DOHH2 (cell line): ENCODE results near the gene RHBDF2.
"Not testable (repeated sequence)": the region's sequence is repeated elsewhere in the genome, so short reads cannot be mapped to it uniquely, and the experiment has no call there.

ENCODE experiments used
- H3F3A ChIP-seq: fragments of 200-600 bp; sonication (generic), shearing (Covaris generic); 2 replicates; pipeline ENCODE4 v1.6.0; 2016; ENCODE audit warnings: antibody characterized with exemption, mild to moderate bottlenecking; ENCODE audit not compliant: control insufficient read depth, insufficient read depth
- H3K27ac ChIP-seq: fragments of 200-600 bp; sonication (generic); 2 replicates; pipeline ENCODE4 v1.5.1; 2014; ENCODE audit warnings: low read depth, mild to moderate bottlenecking, low read length, moderate library complexity
- H3K27me3 ChIP-seq: fragments of 200-600 bp; sonication (generic); 2 replicates; pipeline ENCODE4 v1.6.1; 2014; ENCODE audit warnings: mild to moderate bottlenecking, low read length, mixed read lengths; ENCODE audit not compliant: control insufficient read depth
- H3K36me3 ChIP-seq: fragments of 200-600 bp; sonication (generic); 2 replicates; pipeline ENCODE4 v1.6.1; 2014; ENCODE audit warnings: mild to moderate bottlenecking, low read length, moderate library complexity, mixed read lengths; ENCODE audit not compliant: control insufficient read depth
- H3K4me1 ChIP-seq: fragments of 200-600 bp; sonication (generic); 2 replicates; pipeline ENCODE4 v1.6.1; 2014; ENCODE audit warnings: mild to moderate bottlenecking, low read length, mixed read lengths; ENCODE audit not compliant: control insufficient read depth
- H3K4me2 ChIP-seq: fragments of 200-600 bp; sonication (generic); 2 replicates; pipeline ENCODE4 v1.6.0; 2014; ENCODE audit warnings: mild to moderate bottlenecking, low read length, moderate library complexity
- H3K4me3 ChIP-seq: fragments of 200-600 bp; sonication (generic); 2 replicates; pipeline ENCODE4 v1.5.1; 2014; ENCODE audit warnings: mild to moderate bottlenecking, low read length, mixed read lengths
- H3K79me2 ChIP-seq: fragments of 200-600 bp; sonication (generic); 2 replicates; pipeline ENCODE4 v1.6.1; 2014; ENCODE audit warnings: mild to moderate bottlenecking, low read length, mixed read lengths; ENCODE audit not compliant: control insufficient read depth
- H3K9me2 ChIP-seq: fragments of 200-600 bp; sonication (generic); replicated peaks from 2 replicates; pipeline ENCODE4 v1.6.1; 2014; ENCODE audit warnings: mild to moderate bottlenecking, low read length, mixed read lengths; ENCODE audit not compliant: control insufficient read depth
- H3K9me3 ChIP-seq: fragments of 200-600 bp; sonication (generic); 2 replicates; pipeline ENCODE4 v1.6.1; 2014; ENCODE audit warnings: antibody characterized with exemption, low read length, mixed read lengths; ENCODE audit not compliant: control insufficient read depth, insufficient read depth
- H4K20me1 ChIP-seq: fragments of 200-600 bp; sonication (generic); 2 replicates; pipeline ENCODE4 v1.6.0; 2014; ENCODE audit warnings: low read depth, mild to moderate bottlenecking, antibody characterized with exemption, low read length, moderate library complexity; ENCODE audit not compliant: control insufficient read depth, insufficient read depth
- CTCF ChIP-seq: fragments of 200-600 bp; sonication (generic); IDR thresholded peaks from one replicate; pipeline ENCODE4 v1.5.1; 2014; ENCODE audit warnings: antibody characterized with exemption, mild to moderate bottlenecking, low read depth, low read length; ENCODE audit not compliant: poor library complexity, severe bottlenecking
- EZH2phosphoT487 ChIP-seq: fragments of 200-600 bp; sonication (generic); IDR thresholded peaks from 2 replicates; pipeline ENCODE4 v1.6.1; 2017; ENCODE audit warnings: borderline replicate concordance, mild to moderate bottlenecking, antibody characterized with exemption, low read length, moderate library complexity, mixed read lengths

RHBDF2 gene

GRCh38 chr17:76528156-76528527 is 26.9 kb upstream of the RHBDF2 start:
- Histone ChIP-seq H3K9me2 (no peaks in the 10 kb centered on the region), H4K20me1 (no peaks in the 10 kb centered on the region), H3K4me2 (peak overlapping the region; percentile 90), H3F3A (no peaks in the 10 kb centered on the region; the same call in 1 of the 2 replicates), H3K36me3 (no peaks in the 10 kb centered on the region), H3K4me3 (peak overlapping the region; percentile 72), H3K4me1 (peaks cover 42% of the 10 kb centered on the region), H3K27me3 (0 out of 2 replicates have a peak, but pooled peaks cover 3% of the 10 kb centered on the region), H3K79me2 (no peaks in the 10 kb centered on the region), H3K27ac (peak overlapping the region; percentile 83), H3K9me3 (no peaks in the 10 kb centered on the region)
- TF ChIP-seq CTCF (no peak), EZH2phosphoT487 (no peak)

GRCh38 chr17:76527430-76528111 is 26.3 kb upstream of the RHBDF2 start:
- Histone ChIP-seq H3K36me3 (no peaks in the 10 kb centered on the region), H3K27me3 (0 out of 2 replicates have a peak, but pooled peaks cover 3% of the 10 kb centered on the region), H3K9me3 (no peaks in the 10 kb centered on the region), H3K4me3 (peak overlapping the region; percentile 72), H3K4me1 (peaks cover 42% of the 10 kb centered on the region), H3K4me2 (peak overlapping the region; percentile 90), H3K79me2 (no peaks in the 10 kb centered on the region), H3F3A (no peaks in the 10 kb centered on the region; the same call in 1 of the 2 replicates), H4K20me1 (no peaks in the 10 kb centered on the region), H3K27ac (peak overlapping the region; percentile 83), H3K9me2 (no peaks in the 10 kb centered on the region)
- TF ChIP-seq EZH2phosphoT487 (no peak), CTCF (no peak)

- not testable (repeated sequence) for H3K36me3 ChIP-seq, H3K9me2 ChIP-seq, H3K79me2 ChIP-seq, H3F3A ChIP-seq, H4K20me1 ChIP-seq, H3K27me3 ChIP-seq, H3K9me3 ChIP-seq
- peak overlapping the region; percentile 90 for H3K4me2 ChIP-seq
- peak overlapping the region; percentile 72 for H3K4me3 ChIP-seq
- H3K27ac ChIP-seq = peak overlapping the region; percentile 83; the same call in 1 of the 2 replicates
- H3K4me1 ChIP-seq = peaks cover 42% of the 10 kb centered on the region
These were observed 25.8 kb upstream of the RHBDF2 start for GRCh38 chr17:76527016-76527415.

GRCh38 chr17:76525513-76525833 is 24.2 kb upstream of the RHBDF2 start:
- not testable (repeated sequence) for H3K9me2 ChIP-seq, H3K36me3 ChIP-seq, H3K27ac ChIP-seq, H3F3A ChIP-seq, H3K9me3 ChIP-seq, H4K20me1 ChIP-seq, H3K79me2 ChIP-seq, H3K4me3 ChIP-seq, H3K27me3 ChIP-seq, H3K4me2 ChIP-seq
- peaks cover 42% of the 10 kb centered on the region for H3K4me1 ChIP-seq
